Lower lobe of right lung (tissue), 2 donors: ENCODE data around the gene RASAL2. TPM values are rescaled to one million over a fixed set of nuclear protein-coding genes. Genes with fewer than 3 reads are reported as not detected.
A peak's percentile ranks its signal among the peaks of the same experiment; 100 is the strongest.

Experiments
- ATAC-seq, 2 donors: fragments of 200-7000 bp; cut with Tn5 transposase; one replicate each; pipeline ENCODE4 v1.9.1; 2020 to 2022; ENCODE audit warnings: mild to moderate bottlenecking in 2 of 2, moderate library complexity in 2 of 2
- DNase-seq: peaks from one replicate; pipeline ENCODE4 v3.0.0-alpha.2; 2020
- H3K27ac ChIP-seq: fragments of 200-600 bp; one replicate; pipeline ENCODE4 v1.8.0; 2022
- H3K27me3 ChIP-seq: fragments of 200-600 bp; one replicate; pipeline ENCODE4 v1.8.0; 2022; ENCODE audit warnings: low read depth
- H3K36me3 ChIP-seq: fragments of 200-600 bp; one replicate; pipeline ENCODE4 v1.8.0; 2022; ENCODE audit warnings: mild to moderate bottlenecking
- H3K4me1 ChIP-seq: fragments of 200-600 bp; one replicate; pipeline ENCODE4 v1.8.0; 2022
- H3K4me3 ChIP-seq: fragments of 200-600 bp; one replicate; pipeline ENCODE4 v1.8.0; 2022; ENCODE audit warnings: mild to moderate bottlenecking
- H3K9me3 ChIP-seq: fragments of 200-600 bp; one replicate; pipeline ENCODE4 v1.8.0; 2022
- CTCF ChIP-seq: fragments of 200-600 bp; IDR thresholded peaks from one replicate; pipeline ENCODE4 v1.8.0; 2022; ENCODE audit warnings: antibody characterized with exemption, mild to moderate bottlenecking
- intact Hi-C: fragments of 100-400 bp; cut with DNase I; formaldehyde crosslinking; loops from one replicate; pipeline ENCODE4 v1.11.0; 2022
- total RNA-seq: library from RNA; stranded (reverse); fragmentation: NEBNext Ultra II Directional; extraction: Animal tissue kit (Norgen Biotek cat#: 25700); gene quantifications from one replicate; pipeline ENCODE4 v1.2.1, GENCODE V29; 2021
- donor health status: DM: no; HTN: yes; CAD: no; lungs with severe emphysema.

RASAL2 gene
- total RNA-seq, 1 donor from 2014 or later: 48.3 TPM

- H3K27me3 ChIP-seq: no peaks in the 10 kb centered on the region
- H3K4me1 ChIP-seq: peaks cover 7% of the 10 kb centered on the region
- ATAC-seq (peak in 1 of 2 donors; percentile 61), DNase-seq (no peak)
- H3K4me3 ChIP-seq: no peak overlapping the region
- no peaks in the 10 kb centered on the region for H3K9me3 ChIP-seq
- no peak overlapping the region for H3K27ac ChIP-seq
- intact Hi-C loops: no loop called here
- H3K36me3 ChIP-seq: no peaks in the 10 kb centered on the region
- TF ChIP-seq CTCF: no peak
Measured at GRCh38 chr1:178168536-178168935, 74.6 kb downstream of the RASAL2 start.

DNA sequence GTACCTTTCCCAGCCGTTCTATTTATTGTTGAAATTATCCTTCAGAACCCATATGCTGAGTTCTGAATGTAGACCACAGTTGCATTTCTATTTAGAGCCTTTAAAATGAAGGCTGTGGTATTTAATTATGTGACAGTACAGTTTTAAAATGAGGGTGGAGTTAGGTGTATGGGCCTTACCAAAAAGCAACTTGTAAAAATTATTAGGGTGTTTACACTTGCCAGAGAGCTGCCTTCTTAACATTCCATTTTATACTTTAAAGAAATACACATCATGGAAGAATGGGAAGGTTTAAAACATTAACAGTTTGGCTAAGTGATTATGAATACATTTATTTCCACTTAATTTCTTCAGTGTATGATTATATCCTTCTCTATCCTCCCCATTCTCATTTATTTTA is 75.7 kb downstream of the RASAL2 start:
- Histone ChIP-seq H3K27ac (no peak overlapping the region), H3K36me3 (no peaks in the 10 kb centered on the region), H3K9me3 (no peaks in the 10 kb centered on the region), H3K4me3 (no peak overlapping the region), H3K4me1 (peaks cover 18% of the 10 kb centered on the region), H3K27me3 (no peaks in the 10 kb centered on the region)
- no peak for TF ChIP-seq CTCF
- intact Hi-C loops: no loop called here
- DNase-seq (no peak), ATAC-seq (peak in 1 of 2 donors; percentile 55)

DNA sequence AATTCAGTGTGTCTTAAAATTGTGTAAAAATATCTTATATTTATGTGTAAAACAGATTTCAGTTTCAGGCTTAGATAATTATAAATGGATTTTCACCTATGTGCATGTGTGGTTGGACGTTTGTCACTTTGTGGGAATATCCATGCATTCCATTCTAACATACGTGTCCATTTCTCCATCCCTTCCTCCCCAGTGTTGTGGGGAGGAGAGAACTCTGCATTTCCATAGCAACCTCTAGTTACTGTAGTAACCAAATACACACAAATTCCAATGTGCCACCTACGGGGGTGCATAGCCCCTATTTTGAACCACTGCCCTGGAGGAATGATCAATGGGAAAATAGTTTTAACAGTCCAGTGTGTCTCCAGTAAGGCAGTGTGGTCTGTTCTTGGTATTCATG is 79.0 kb downstream of the RASAL2 start:
- no peak for TF ChIP-seq CTCF
- intact Hi-C loops: no loop called here
- Histone ChIP-seq H3K36me3 (no peaks in the 10 kb centered on the region), H3K27ac (no peak overlapping the region), H3K27me3 (no peaks in the 10 kb centered on the region), H3K4me1 (peaks cover 13% of the 10 kb centered on the region), H3K4me3 (no peak overlapping the region), H3K9me3 (no peaks in the 10 kb centered on the region)
- peak in 1 of 2 donors; percentile 18 for ATAC-seq
- DNase-seq: no peak

GRCh38 chr1:178174539-178174938 is 80.6 kb downstream of the RASAL2 start:
- H3K9me3 ChIP-seq: no peaks in the 10 kb centered on the region
- peaks cover 13% of the 10 kb centered on the region for H3K4me1 ChIP-seq
- DNase-seq: no peak
- TF ChIP-seq CTCF: no peak
- intact Hi-C loops: no loop called here
- H3K27ac ChIP-seq: no peak overlapping the region
- no peak overlapping the region for H3K4me3 ChIP-seq
- no peaks in the 10 kb centered on the region for H3K36me3 ChIP-seq
- H3K27me3 ChIP-seq: no peaks in the 10 kb centered on the region
- no peak for ATAC-seq

DNA sequence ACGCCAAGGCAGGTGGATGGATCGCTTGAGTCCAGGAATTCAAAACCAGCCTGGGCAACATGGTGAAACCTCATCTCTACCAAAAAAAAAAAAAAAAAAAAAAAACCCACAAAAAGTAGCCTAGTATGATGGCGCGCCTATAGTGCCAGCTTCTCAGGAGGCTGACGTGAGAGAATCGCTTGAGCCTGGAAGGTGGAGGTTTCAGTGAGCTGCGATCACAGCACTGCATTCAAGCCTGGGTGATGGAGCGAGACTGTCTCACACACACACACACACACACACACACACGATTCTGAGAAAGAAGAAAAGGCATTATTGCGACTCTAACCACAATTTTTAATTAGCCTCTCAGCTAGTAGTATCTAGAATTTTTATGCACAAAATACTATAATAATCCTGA is 86.5 kb downstream of the RASAL2 start:
- Histone ChIP-seq H3K27me3 (no peaks in the 10 kb centered on the region), H3K4me3 (no peak overlapping the region), H3K27ac (no peak overlapping the region), H3K36me3 (no peaks in the 10 kb centered on the region), H3K4me1 (no peaks in the 10 kb centered on the region), H3K9me3 (no peaks in the 10 kb centered on the region)
- no peak for DNase-seq
- intact Hi-C loops: no loop called here
- ATAC-seq: no peak
- TF ChIP-seq CTCF: no peak

DNA sequence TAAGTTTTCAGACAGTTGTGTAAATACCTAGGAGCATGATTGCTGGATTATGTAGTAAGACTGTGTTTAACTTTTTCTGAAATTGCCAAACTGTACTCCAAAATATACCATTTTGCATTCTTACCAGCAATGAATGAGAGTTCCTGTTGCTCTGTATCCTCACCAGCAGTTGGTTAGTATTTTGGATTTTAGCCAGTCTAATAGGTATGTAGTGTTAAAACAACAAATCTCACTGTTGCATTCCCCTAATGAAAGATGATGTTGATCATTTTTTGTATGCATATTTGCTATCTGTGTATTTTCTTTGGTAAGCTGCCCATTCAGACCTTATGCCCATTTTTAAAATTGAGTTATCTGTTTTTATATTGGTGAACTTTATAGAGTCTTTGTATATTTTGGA is 89.9 kb downstream of the RASAL2 start:
- Histone ChIP-seq H3K27ac (no peak overlapping the region), H3K27me3 (no peaks in the 10 kb centered on the region), H3K36me3 (no peaks in the 10 kb centered on the region), H3K4me3 (no peak overlapping the region), H3K4me1 (peaks cover 11% of the 10 kb centered on the region), H3K9me3 (no peaks in the 10 kb centered on the region)
- intact Hi-C loops: no loop called here
- no peak for DNase-seq
- ATAC-seq: no peak
- no peak for TF ChIP-seq CTCF
